ENCODE measurements around the gene FARS2.
A peak's percentile ranks its signal among the peaks of the same experiment; 100 is the strongest.

FARS2 gene

GRCh38 chr6:5512422-5512821 is 251.1 kb downstream of the FARS2 start:
- DNase-seq, result no peak

DNA sequence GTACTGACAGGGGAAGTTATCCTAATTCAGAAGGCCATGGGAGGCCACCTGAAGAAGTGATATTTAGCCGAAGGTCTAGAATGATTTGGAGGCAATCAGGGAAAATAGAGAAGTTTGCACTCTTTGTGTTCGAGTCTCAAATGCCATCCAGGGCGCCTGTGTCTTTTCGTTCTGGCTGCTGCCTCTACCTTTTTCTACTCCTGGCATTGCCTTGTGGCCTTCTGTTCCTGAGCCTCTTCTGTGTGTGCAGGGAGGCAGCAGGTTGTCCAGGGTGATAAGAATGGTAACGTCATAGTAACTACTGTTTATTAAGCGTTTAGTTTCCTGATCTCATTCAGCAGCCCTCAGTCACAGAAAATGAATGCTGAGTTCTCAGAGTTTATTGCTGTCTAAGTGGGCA is 252.1 kb downstream of the FARS2 start:
- DNase-seq, result no peak

- no peak for DNase-seq
These were observed 253.0 kb downstream of the FARS2 start for GRCh38 chr6:5514353-5514752.

DNA sequence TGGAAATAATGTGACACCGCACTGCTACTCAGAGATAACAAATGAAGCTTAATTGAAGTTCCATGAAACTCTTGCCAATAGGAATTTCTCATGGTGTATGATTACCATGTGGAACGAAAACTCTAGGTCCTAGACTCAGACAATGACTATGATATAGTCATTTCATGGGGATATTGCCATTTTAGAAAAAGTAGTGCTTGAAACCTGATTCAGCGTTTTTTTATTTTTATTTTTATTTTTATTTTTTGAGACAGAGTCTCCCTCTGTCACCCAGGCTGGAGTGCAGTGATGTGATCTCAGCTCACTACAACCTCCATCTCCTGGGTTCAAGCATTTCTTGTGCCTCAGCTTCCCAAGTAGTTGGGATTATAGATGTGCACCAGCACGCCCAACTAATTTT is 253.9 kb downstream of the FARS2 start:
- DNase-seq, result no peak

DNA sequence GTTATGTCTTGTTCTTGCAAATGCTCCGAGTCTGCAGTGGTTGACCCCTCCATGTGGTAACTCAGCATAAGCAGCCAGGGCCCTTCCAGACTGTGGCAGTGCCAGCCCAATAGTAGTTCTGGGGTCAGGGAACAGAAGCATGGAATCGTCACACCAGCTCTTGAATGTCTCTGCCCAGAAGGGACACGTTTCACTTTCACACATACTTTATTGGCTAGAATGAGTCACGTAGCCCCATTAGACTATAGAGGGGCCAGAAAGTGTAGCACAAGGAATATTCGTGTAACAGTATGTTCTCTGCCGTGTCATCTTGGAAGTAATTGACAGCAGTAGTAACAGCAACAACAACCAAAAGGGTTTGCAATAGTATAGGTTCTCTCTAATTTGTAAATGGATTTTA is 254.7 kb downstream of the FARS2 start:
- DNase-seq, result no peak

DNA sequence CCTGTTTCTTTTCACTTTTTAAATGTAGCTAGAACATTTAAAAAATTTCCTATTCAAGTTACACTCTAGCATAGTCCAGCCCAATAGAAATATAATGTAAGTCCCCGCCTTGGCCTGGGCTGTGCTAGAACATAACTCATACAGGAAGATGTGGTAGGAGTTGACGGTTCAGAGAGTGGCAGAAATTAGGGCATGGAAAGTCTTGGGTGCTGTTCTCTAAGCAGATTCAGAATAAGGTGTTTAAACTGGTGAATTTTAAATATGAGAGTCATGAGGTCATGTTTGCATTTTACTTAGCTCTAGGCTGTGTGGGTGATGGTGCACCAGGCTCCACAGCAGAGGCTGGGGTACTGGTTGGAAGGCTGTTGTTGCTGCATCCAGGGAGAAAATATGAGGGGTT is 256.5 kb downstream of the FARS2 start:
- peak; percentile 19 for DNase-seq

DNA sequence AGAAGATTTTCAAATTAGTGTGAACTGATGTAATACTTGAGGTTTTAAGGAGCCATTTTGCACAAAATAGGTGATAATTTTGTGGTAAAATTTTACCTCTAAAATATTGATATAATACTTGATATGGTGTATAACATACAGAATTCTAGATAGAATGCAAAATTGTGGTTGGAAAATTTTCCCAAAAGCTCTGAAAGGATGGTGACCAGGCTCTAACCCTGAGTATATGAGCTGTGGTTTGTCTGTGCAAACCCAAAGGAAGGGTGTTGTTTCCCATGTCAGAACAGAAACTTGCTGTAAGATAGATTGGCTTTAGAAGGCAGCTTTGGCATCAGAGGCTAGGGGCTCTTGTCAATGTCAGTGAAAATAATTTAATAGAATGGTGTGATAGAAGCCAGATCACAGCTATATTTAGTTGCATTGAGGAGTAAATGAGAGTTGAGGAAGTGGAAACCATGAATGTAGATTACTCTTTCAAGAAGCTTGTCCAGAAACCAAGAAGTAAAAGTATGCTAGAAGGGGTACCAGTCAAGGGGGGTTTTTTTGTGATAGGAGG is 257.7 kb downstream of the FARS2 start:
- DNase-seq, result no peak

DNA sequence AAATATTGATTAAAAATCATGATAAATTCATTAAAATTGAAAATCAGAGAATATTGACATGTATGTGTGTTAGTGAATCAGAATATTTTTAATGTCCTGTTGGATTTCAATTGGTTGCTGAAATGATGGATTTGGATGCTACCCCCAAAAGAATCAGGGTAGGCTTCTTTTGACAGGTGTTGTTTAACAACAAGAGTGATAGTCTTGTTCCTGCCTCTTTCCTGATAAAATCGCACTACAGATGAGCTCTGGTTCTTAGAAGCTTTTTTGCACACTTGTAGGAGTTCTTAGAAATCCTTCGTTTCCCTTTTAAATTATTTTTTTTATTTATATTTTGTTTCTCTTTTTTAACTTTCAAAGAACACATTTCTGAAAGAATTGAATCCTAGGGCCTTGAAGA is 259.5 kb downstream of the FARS2 start:
- no peak for DNase-seq

DNA sequence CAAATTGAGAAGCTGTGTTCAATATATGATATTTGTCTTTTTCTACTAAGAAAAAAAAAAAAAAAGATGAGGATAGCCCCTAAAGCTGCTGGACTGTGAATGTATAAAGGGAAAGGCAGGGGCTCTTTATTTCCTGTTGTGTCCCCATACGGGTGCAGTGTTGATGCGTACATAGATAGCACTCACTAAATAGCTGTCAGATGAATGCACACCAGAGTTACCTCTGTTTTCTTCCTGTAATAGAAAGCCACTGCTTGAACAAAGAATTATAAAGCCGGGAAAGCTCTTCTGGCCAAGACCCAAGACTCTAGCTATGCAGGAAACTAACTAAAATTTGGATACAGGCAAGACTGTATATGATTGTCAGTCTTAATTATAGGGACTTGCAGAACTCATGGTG is 260.0 kb downstream of the FARS2 start:
- no peak for DNase-seq

- peak; percentile 11 for DNase-seq
These were observed 260.8 kb downstream of the FARS2 start for GRCh38 chr6:5522147-5522546.

- no peak for DNase-seq
These were observed 262.8 kb downstream of the FARS2 start for GRCh38 chr6:5524110-5524509.

DNA sequence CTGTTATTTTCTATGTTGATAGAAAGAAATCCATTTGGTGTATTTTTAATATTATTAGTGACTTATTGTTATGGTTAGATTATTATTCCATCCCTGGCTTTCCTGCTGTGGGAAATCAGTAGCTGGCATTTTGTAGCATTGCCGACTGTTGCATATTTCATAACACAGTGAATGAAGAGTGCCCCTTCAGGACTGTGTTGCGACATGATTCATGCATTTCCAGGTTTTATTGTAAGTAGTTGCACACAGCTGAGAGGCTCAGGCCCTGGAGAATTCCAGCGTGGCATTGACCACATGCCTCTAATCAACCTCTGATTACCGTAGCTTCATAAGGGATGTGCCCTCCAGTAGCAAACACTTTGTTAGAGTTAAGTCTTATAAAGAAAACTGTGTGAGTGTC is 263.9 kb downstream of the FARS2 start:
- DNase-seq, result no peak

- no peak for DNase-seq
These were observed 267.7 kb downstream of the FARS2 start for GRCh38 chr6:5529015-5529414.

DNA sequence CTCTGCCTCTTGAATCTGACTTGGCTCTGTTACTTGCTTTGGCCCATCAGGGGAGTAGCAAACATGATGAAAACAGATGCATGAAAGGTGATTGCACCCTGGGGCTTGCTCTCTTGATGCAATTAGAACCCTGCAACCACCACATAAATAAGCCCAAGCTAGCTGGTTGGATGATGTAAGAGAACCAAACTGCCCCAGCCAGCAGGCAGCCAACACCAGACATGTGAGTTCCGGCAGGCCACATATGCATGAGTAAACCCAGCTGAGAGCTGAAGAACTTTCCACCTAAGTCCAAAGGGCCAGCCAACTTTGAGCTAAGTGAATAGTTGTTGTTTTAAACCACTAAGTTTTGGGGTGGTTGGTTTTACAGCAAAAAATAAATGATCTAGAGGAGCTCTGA is 268.4 kb downstream of the FARS2 start:
- DNase-seq, result no peak

DNA sequence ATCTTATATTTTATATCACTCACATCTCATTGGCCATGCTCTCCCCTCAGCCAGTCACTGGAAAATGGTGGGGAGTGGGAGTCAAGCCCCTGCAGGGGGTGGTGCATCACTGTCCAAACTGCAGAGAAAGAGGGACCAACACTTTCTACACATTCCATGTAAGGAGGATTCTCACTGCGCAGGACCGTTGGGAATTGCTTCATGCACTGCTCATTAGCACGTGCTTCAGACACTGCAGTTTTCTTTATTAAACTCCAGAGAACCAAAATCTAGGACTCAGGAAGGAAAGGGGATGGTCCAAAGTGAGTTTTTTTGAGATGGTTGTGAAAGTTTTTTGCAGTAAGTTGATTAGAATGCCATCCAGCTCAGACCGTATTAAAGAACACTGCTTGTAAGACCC is 269.8 kb downstream of the FARS2 start:
- DNase-seq, result no peak

DNA sequence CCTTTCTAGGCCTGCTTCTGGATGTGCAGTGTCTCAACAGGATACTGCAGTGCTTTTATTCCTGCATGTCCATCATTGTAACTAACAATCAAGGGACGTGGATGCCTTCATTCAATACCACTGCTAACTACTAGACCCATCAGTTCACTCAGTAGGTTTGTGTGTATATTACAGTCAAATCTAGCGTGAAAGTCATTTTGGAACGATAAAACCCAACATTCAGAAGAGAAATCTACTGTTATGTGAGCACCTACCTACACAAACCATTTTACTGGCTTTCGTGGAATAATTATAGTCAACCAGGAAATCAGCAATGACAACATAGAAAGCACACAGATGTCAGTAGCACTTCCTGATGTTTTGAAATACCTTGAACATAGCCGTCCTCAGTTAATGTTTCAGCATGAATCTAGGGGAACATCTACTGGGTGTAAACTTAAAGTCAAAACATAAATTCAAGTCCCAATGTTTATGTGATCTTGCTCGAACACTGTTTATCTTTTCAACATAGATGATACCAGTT is 270.6 kb downstream of the FARS2 start:
- DNase-seq, result no peak

DNA sequence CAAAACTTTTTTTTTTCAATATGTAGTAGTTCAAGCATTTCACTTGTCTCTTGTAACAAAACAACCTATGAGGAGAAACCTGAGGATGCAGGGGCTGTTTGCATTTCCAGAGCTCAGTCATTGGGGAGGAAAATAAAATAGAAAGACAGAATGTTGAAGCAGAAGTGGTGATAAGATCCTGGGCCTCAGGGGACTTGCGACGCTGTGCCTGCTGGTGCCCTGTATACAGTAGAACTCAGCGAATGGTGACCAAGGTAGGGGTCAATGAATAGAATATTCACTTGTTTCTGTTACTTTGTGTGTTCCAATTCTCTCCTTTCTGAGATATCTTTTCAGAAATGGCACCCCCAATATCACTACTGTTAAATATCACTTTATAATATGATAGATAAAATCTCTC is 271.6 kb downstream of the FARS2 start:
- DNase-seq, result no peak

DNA sequence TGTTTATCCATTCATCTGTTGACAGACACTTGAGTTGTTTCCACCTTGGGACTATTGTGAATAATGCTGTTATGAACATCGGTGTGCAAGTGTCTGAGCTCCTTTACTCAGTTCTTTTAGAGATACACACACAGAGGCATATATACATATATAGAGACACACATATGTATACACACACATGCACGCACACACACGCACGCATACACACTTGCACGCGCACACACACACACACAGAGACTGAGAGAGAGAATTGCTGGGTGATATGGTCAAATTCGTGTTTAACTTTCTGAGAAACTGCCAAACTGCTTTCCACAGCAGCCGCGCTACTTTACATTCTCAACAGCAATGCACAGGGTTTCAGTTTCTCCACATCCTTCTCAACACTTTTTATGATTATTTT is 273.3 kb downstream of the FARS2 start:
- DNase-seq, result no peak

- no peak for DNase-seq
These were observed 275.3 kb downstream of the FARS2 start for GRCh38 chr6:5536644-5537043.

DNA sequence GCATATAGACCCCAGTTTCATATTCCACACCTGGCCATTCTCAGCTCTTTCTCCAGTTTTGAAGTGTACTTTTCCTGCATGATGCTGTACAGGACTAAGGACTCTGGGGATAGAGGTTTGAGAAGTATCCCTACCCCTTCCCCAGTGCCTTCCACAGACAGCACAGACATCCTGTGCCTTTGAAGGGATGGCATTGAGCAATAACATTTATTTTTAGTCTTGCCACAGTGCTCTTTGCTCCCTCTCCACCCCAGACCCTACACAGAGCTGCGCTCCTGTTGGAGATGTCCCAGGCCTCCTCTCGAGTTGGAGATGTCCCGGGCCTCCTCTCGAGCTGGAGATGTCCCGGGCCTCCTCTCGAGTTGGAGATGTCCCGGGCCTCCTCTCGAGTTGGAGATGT is 275.8 kb downstream of the FARS2 start:
- no peak for DNase-seq

DNA sequence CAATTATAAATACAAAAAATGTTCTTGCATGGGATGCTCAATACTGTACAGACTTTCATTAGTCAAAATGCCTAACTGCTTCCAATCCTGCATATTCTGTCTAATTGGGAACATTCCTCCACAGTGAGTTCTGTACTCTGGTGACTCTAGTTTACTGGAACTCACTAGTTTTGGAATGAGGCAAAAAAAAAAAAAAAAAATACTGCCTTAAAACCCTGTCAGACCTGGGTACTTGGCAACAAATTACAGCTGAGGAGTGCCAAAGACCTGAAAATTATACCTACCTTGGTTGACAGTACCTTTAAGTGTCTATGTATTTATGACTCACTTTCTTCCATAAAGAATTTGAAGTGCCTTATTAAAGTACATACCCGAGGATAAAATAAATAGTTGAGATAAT is 276.7 kb downstream of the FARS2 start:
- no peak for DNase-seq

DNA sequence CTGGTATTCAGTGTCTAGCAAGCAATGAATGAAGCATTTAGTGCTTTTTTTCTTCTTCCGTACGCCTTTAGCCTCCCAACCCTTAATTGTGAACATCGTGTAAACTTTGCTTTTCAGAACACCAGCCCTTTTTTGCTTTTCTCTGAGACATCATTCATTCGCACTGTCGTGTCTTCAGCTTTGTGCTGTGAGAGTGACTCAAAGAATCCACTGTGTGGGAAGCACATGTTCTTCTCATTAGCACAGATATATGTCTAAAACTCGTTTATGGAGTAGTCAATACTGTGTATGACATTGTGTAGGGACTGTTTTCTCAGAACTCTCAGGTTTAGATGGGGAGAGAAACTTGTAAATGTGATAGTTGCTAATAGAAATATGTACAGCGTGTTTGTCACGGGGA is 279.1 kb downstream of the FARS2 start:
- DNase-seq, result no peak

- no peak for DNase-seq
These were observed 279.7 kb downstream of the FARS2 start for GRCh38 chr6:5541025-5541424.

DNA sequence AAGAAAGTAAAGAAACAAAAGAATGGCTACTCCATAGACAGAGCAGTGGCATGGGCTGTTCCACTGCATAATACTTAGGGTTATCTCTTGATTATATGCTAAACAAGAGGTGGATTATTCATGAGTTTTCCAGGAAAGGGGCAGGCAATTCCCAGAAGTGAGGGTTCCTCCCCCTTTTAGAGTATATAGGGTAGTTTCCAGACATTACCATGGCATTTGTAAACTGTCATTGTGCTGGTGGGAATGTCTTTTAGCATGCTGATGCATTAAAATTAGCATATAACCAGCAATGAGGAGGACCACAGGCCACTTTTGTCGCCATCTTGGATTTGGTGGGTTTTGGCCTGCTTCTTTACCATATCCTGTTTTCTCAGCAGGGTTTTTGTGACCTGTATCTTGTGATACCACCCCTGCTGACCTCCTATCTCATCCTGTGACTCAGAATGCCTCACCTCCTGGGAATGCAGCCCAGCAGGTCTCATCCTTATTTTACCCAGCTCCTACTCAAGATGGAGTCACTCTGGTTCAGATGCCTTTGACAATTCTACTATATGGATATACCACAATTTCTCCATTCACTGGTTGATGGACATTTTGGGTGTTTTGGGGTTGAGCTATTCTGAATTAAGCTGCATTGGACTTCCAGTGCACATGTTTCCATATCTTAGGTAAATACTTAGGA is 280.6 kb downstream of the FARS2 start:
- no peak for DNase-seq

DNA sequence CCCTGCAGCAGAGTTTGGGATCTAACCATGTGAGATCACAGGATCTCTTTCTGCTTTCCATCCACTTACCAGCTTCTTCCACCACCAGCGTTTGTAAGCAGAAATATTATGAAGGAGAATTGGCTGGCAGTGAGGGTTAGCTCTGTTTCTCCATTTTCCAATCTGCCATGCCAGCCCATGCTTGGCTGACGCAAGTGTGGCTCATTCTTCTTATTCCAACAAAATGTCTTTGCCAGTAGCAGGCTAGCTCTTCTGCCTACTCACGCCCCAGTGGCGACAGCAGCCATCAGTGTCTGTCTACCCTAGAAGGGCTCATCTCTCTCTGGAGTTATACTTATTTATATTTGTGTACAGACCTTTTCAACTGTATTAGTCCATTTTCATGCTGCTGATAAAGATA is 286.2 kb downstream of the FARS2 start:
- no peak for DNase-seq
